PFSK-1 (cell line): ENCODE measurements around the gene TFRC.

ENCODE experiments used
- POLR2AphosphoS5 ChIP-seq: IDR thresholded peaks from 2 replicates; pipeline ENCODE4 v1.6.1; 2012; ENCODE audit warnings: low read depth, mild to moderate bottlenecking, control low read depth, low read length, moderate library complexity
- SIN3A ChIP-seq: IDR thresholded peaks from 2 replicates; pipeline ENCODE4 v1.6.1; 2012; ENCODE audit warnings: mild to moderate bottlenecking, low read length, moderate library complexity, borderline replicate concordance; ENCODE audit not compliant: insufficient read depth
- TAF1 ChIP-seq: IDR thresholded peaks from 2 replicates; pipeline ENCODE4 v1.6.1; 2012; ENCODE audit warnings: low read length, control low read depth, borderline replicate concordance; ENCODE audit not compliant: insufficient read depth

DNA sequence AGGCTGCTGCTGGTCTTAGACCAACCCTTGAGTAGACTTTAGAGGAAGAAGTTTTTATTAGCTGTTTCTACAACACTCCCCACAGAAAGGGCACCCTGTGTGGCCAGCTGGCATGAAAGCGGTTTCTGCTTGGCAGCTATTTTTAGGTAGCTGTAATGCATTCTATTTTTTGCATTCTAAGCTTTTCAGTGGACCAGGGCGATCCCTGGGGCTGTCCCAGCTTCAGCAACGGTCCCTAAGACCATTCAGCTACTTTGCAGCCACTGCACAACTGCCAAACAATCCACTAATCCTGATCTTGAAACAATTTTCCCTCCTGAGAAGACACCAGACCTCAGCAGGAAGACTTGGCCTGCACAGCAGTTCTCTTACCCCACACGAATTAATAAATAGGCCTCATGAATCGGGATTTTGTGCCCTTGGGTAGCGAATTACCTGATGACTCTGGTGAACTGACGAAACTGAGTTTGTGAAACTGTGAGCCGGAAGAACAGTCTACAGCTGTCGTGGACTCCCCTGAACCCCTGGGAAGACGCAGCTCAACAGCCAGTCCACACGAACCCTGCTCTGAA lies 14.6 kb upstream of the TFRC start:
- TF ChIP-seq TAF1: no peak
- TF ChIP-seq POLR2AphosphoS5: no peak
- no peak for TF ChIP-seq SIN3A
